Mesenchymal stem cell (in vitro differentiated cells and primary cell): ENCODE measurements around the gene IFI30.

ENCODE experiments used
- DNase-seq: peaks from one replicate; pipeline ENCODE4 v3.0.0-alpha.2; 2013
- H2AFZ ChIP-seq: one replicate; pipeline ENCODE4 v1.6.1; 2013; ENCODE audit warnings: low read depth, mild to moderate bottlenecking, control low read depth, inconsistent platforms, low read length, moderate library complexity
- H2AK5ac ChIP-seq: 2 replicates; pipeline ENCODE4 v1.6.1; 2013; ENCODE audit warnings: low read length, moderate library complexity, mild to moderate bottlenecking, inconsistent platforms; ENCODE audit not compliant: severe bottlenecking
- H2BK120ac ChIP-seq: one replicate; pipeline ENCODE4 v1.6.1; 2013; ENCODE audit warnings: low read depth, mild to moderate bottlenecking, inconsistent platforms, low read length, moderate library complexity
- H2BK12ac ChIP-seq, 2 experiments: one replicate each; pipeline ENCODE4 v1.6.1; 2013; ENCODE audit warnings: inconsistent platforms in 2 of 2, low read length in 2 of 2, mild to moderate bottlenecking in 2 of 2, moderate library complexity in 2 of 2, control low read depth in 1 of 2
- H2BK15ac ChIP-seq: one replicate; pipeline ENCODE4 v1.6.1; 2013; ENCODE audit warnings: mild to moderate bottlenecking, low read depth, inconsistent platforms; ENCODE audit not compliant: poor library complexity, severe bottlenecking
- H2BK5ac ChIP-seq: 2 replicates; pipeline ENCODE4 v1.6.1; 2013; ENCODE audit warnings: low read depth, mild to moderate bottlenecking, low read length, control low read depth, inconsistent platforms; ENCODE audit not compliant: poor library complexity, severe bottlenecking
- H3K14ac ChIP-seq, 2 experiments: one replicate each; pipeline ENCODE4 v1.6.1; 2013; ENCODE audit warnings: inconsistent platforms in 2 of 2, low read length in 2 of 2, control low read depth in 1 of 2, mild to moderate bottlenecking in 1 of 2, moderate library complexity in 1 of 2
- H3K18ac ChIP-seq, 2 experiments: one replicate each; pipeline ENCODE4 v1.6.1; 2013; ENCODE audit warnings: inconsistent platforms in 2 of 2, low read length in 2 of 2, control low read depth in 1 of 2, low read depth in 1 of 2, mild to moderate bottlenecking in 1 of 2
- H3K23ac ChIP-seq, 2 experiments: one replicate each; pipeline ENCODE4 v1.6.1; 2013; ENCODE audit warnings: inconsistent platforms in 2 of 2, low read length in 2 of 2, mild to moderate bottlenecking in 2 of 2, moderate library complexity in 2 of 2, control low read depth in 1 of 2
- H3K27ac ChIP-seq: 2 replicates; pipeline ENCODE4 v1.5.1; 2013; ENCODE audit warnings: mild to moderate bottlenecking, moderate library complexity, low read length, control low read depth, inconsistent platforms; ENCODE audit not compliant: poor library complexity, severe bottlenecking
- H3K27me3 ChIP-seq, 2 experiments: 2 replicates each; pipeline versions ENCODE4 v1.6.1 to v1.7.0; 2013; ENCODE audit warnings: low read length in 2 of 2, mild to moderate bottlenecking in 2 of 2, moderate library complexity in 2 of 2, control low read depth in 1 of 2, inconsistent platforms in 1 of 2; ENCODE audit not compliant: control insufficient read depth in 1 of 2, insufficient read depth in 1 of 2
- H3K36me3 ChIP-seq, 2 experiments: 2 replicates each; pipeline versions ENCODE4 v1.6.1 to v1.7.0; 2013; ENCODE audit warnings: low read length in 2 of 2, control low read depth in 1 of 2, inconsistent platforms in 1 of 2, low read depth in 1 of 2, mild to moderate bottlenecking in 1 of 2; ENCODE audit not compliant: insufficient read depth in 2 of 2, control insufficient read depth in 1 of 2
- H3K4ac ChIP-seq, 2 experiments: one replicate each; pipeline ENCODE4 v1.6.1; 2013; ENCODE audit warnings: inconsistent platforms in 2 of 2, low read length in 2 of 2, mild to moderate bottlenecking in 2 of 2, moderate library complexity in 2 of 2, control low read depth in 1 of 2, low read depth in 1 of 2
- H3K4me1 ChIP-seq: 2 replicates; pipeline ENCODE4 v1.6.1; 2013; ENCODE audit warnings: low read depth, low read length, control low read depth; ENCODE audit not compliant: control insufficient read depth, insufficient read depth
- H3K4me2 ChIP-seq: 2 replicates; pipeline ENCODE4 v1.6.1; 2013; ENCODE audit warnings: low read length, mild to moderate bottlenecking, inconsistent platforms; ENCODE audit not compliant: poor library complexity, severe bottlenecking
- H3K4me3 ChIP-seq, 2 experiments: 2 replicates each; pipeline versions ENCODE4 v1.5.1 to v1.7.0; 2013; ENCODE audit warnings: low read length in 2 of 2, mild to moderate bottlenecking in 2 of 2, control low read depth in 1 of 2, low read depth in 1 of 2; ENCODE audit not compliant: insufficient read depth in 1 of 2
- H3K79me1 ChIP-seq: replicated peaks from 2 replicates; pipeline ENCODE4 v1.6.1; 2013; ENCODE audit warnings: mild to moderate bottlenecking, control low read depth, low read length, inconsistent platforms; ENCODE audit not compliant: poor library complexity, severe bottlenecking
- H3K9ac ChIP-seq: 2 replicates; pipeline ENCODE4 v1.7.0; 2013; ENCODE audit warnings: mild to moderate bottlenecking, low read length, moderate library complexity
- H3K9me3 ChIP-seq: 2 replicates; pipeline ENCODE4 v1.7.0; 2013; ENCODE audit warnings: mild to moderate bottlenecking, low read length; ENCODE audit not compliant: control insufficient read depth
- H4K8ac ChIP-seq: one replicate; pipeline ENCODE4 v1.6.1; 2013; ENCODE audit warnings: inconsistent platforms, mild to moderate bottlenecking, low read length, moderate library complexity
- H4K91ac ChIP-seq: one replicate; pipeline ENCODE4 v1.6.1; 2013; ENCODE audit warnings: mild to moderate bottlenecking, low read length, inconsistent platforms
- WGBS: methylation state at CpG from one replicate; pipeline ENCODE4 v1.1.7; 2013; ENCODE audit warnings: mixed read lengths; 5-methylcytosine and 5-hydroxymethylcytosine counted together

The IFI30 gene

DNA sequence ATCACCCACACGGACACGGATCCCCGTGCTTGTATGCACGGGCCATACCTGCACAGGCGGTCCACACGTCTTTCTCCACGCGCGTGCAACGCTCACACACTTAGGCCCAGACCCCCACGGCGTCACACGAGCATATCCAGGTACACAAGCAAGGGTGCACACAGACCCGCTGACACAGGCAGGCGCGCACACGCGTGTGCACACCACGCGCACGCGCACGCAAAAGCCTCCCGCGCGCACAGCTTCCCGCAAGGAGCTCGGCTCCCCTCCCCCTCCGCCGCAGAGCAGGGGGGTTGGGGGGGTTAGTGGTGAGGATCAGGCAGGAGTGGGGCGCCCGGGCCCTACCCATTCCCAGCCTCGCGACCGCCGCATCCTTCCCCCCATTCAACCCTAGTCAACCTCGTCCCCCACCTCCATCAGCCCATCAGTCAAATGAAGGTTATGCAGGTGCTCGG, 29.8 kb downstream of the IFI30 start:
- Histone ChIP-seq H2BK120ac (no peak overlapping the region), H3K36me3 (peaks cover 18 to 26% of the 10 kb centered on the region in 2 experiments), H3K14ac (peak overlapping the region in 1 of 2 experiments; percentile 95), H3K27me3 (no peaks in the 10 kb centered on the region), H3K9me3 (no peaks in the 10 kb centered on the region), H3K4me1 (peaks cover 17% of the 10 kb centered on the region), H2BK15ac (no peak overlapping the region), H4K8ac (peak overlapping the region; percentile 29), H3K23ac (peak overlapping the region in 1 of 2 experiments; percentile 90), H2BK5ac (no peak overlapping the region), H3K79me1 (peaks cover 11% of the 10 kb centered on the region), H2AFZ (peak overlapping the region; percentile 7), H4K91ac (no peak overlapping the region), H3K4ac (peak overlapping the region in 1 of 2 experiments; percentile 15), H3K9ac (peak overlapping the region; percentile 83), H3K4me2 (peak overlapping the region; percentile 68), H2BK12ac (no peak overlapping the region), H2AK5ac (no peak overlapping the region), H3K27ac (no peak overlapping the region), H3K18ac (peak overlapping the region in 1 of 2 experiments; percentile 22), H3K4me3 (peak overlapping the region; percentile 75 to 96)
- DNase-seq, result no peak
- WGBS, result 11% methylated on average over 22 of the region's 38 CpGs

DNA sequence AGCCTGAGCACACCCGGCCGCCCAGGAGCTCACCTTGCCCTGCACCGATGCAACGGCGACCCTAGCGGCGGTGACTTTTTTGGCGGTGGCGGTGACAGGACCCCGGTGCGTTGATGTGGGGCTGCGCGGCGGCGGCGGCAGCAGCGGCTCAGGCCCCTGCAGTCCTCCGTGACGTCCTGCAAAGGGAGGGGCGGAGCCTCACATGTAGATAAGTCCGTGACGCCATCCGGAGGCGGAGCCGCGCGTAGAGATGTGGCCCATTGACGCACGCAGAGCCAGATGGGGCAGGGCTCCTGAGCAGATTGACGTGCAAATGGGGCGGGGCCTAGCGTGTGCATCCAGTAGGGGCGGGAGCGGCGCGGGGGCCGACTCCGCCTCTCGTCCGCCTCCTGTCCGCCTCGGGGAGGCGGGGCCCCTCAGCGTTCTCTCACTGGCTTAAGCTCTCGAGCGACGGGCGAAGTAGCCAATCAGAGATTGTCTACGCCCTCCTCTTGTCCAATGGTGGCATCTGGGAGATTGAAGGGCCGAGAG, 30.3 kb downstream of the IFI30 start, which contains the start of gene RAB3A:
TSS of gene RAB3A (minus strand) at position 180 of the 531 bp plus-strand sequence. CDS start 1,302 bp downstream, outside the sequence.
- under 1% methylated on average over 50 of the region's 50 CpGs for WGBS
- Histone ChIP-seq H3K4me2 (peak within 1 kb of the TSS; percentile 94), H2BK12ac (peak within 1 kb of the TSS in 1 of 2 experiments; percentile 52), H3K4me1 (peaks cover 17% of the 10 kb centered on the region), H2BK5ac (peak within 1 kb of the TSS; percentile 61), H3K27ac (peak within 1 kb of the TSS; percentile 98), H3K27me3 (no peaks in the 10 kb centered on the region), H3K9ac (peak within 1 kb of the TSS; percentile 96), H2AK5ac (peak within 1 kb of the TSS; percentile 19), H3K79me1 (peaks cover 11% of the 10 kb centered on the region), H3K23ac (peak within 1 kb of the TSS in 1 of 2 experiments; percentile 90), H3K4me3 (peak within 1 kb of the TSS; percentile 75 to 96), H2AFZ (peak within 1 kb of the TSS; percentile 7), H4K8ac (peak within 1 kb of the TSS; percentile 88), H3K18ac (peak within 1 kb of the TSS; percentile 54 to 80), H3K9me3 (no peaks in the 10 kb centered on the region), H2BK120ac (peak within 1 kb of the TSS; percentile 97), H3K36me3 (peaks cover 13 to 21% of the 10 kb centered on the region in 2 experiments), H2BK15ac (peak within 1 kb of the TSS; percentile 44), H4K91ac (peak within 1 kb of the TSS; percentile 71), H3K14ac (peak within 1 kb of the TSS in 1 of 2 experiments; percentile 95), H3K4ac (peak within 1 kb of the TSS; percentile 43 to 91)
- peak; percentile 100 for DNase-seq

DNA sequence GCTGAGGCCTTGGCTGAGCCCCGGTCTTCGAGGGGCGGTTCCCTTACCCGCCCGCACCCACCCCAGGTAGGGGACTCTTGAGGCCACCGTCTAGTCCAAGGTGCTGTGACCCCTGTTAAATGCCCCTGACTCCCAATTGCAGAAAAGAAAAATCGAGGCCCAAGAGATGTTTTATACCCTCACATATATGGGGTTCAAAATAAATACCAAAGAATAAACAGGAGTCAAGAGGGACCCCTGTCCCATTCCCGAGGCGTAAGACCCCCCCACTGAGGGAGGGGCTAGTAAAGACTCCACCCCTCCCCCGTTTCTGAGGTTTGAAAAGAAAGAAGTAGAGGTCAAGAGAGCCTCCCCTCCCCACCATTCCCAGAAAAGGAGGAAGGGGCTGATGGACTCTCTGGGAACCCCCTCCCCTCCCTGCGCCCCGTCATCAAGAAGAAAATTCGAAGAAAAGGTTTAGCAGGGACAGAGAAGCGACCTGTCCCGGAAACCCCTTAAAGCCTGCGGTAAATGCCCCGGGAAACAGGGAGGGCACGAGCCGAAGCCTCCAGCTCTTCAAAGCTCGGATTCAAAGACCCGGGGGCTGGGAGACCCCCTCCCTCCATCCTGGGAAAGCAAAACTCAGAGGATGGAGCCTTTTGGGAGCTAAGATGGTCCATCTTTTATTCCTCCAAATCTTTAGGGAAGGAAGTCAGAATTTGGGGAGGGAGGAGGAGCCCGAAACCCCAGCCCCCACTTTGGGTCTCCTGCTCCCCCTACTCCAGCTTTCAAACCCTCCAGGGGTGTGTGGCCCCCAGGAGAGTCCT, 31.0 kb downstream of the IFI30 start:
- Histone ChIP-seq H2BK5ac (peak overlapping the region; percentile 61), H3K36me3 (peaks cover 10 to 16% of the 10 kb centered on the region in 2 experiments), H3K27me3 (no peaks in the 10 kb centered on the region), H3K27ac (peak overlapping the region; percentile 98), H3K14ac (no peak overlapping the region), H2BK12ac (peak overlapping the region in 1 of 2 experiments; percentile 52), H2AK5ac (peak overlapping the region; percentile 19), H3K9ac (peak overlapping the region; percentile 96), H2AFZ (no peak overlapping the region), H2BK120ac (peak overlapping the region; percentile 97), H4K91ac (peak overlapping the region; percentile 71), H3K9me3 (no peaks in the 10 kb centered on the region), H3K4me3 (peak overlapping the region; percentile 59 to 87), H3K18ac (peak overlapping the region; percentile 54 to 80), H3K4me1 (peaks cover 17% of the 10 kb centered on the region), H3K23ac (no peak overlapping the region), H2BK15ac (peak overlapping the region; percentile 44), H3K79me1 (peaks cover 11% of the 10 kb centered on the region), H3K4me2 (peak overlapping the region; percentile 94), H4K8ac (peak overlapping the region; percentile 88), H3K4ac (peak overlapping the region; percentile 43 to 91)
- under 1% methylated on average over 17 of the region's 22 CpGs for WGBS
- DNase-seq, result peak; percentile 77
